ENCODE measurements around the gene RIPPLY2.

Gene RIPPLY2

GRCh38 chr6:83868639-83869038, 15.5 kb downstream of the RIPPLY2 start:
- no peak overlapping the region for H3K4me3 ChIP-seq (ENCODE audit: low read depth, low read length)
- no peak for TF ChIP-seq CTCF (IDR thresholded peaks at IDR 0.05; ENCODE audit: borderline replicate concordance, insufficient read depth, low read depth, low read length)

GRCh38 chr6:83870649-83871048, 17.5 kb downstream of the RIPPLY2 start:
- H3K4me3 ChIP-seq (ENCODE audit: low read depth, low read length): no peak overlapping the region
- no peak for TF ChIP-seq CTCF (IDR thresholded peaks at IDR 0.05; ENCODE audit: borderline replicate concordance, insufficient read depth, low read depth, low read length)

GRCh38 chr6:83872386-83873118, 19.4 kb downstream of the RIPPLY2 start:
- TF ChIP-seq CTCF (IDR thresholded peaks at IDR 0.05; ENCODE audit: borderline replicate concordance, insufficient read depth, low read depth, low read length): no peak
- H3K4me3 ChIP-seq (ENCODE audit: low read depth, low read length): no peak overlapping the region

GRCh38 chr6:83873869-83874268, 20.7 kb downstream of the RIPPLY2 start:
- TF ChIP-seq CTCF (IDR thresholded peaks at IDR 0.05; ENCODE audit: borderline replicate concordance, insufficient read depth, low read depth, low read length): no peak
- no peak overlapping the region for H3K4me3 ChIP-seq (ENCODE audit: low read depth, low read length)

GRCh38 chr6:83875843-83876242, 22.7 kb downstream of the RIPPLY2 start:
- no peak overlapping the region for H3K4me3 ChIP-seq (ENCODE audit: low read depth, low read length)
- TF ChIP-seq CTCF (IDR thresholded peaks at IDR 0.05; ENCODE audit: borderline replicate concordance, insufficient read depth, low read depth, low read length): no peak

GRCh38 chr6:83878902-83879644, 25.9 kb downstream of the RIPPLY2 start:
- no peak for TF ChIP-seq CTCF (IDR thresholded peaks at IDR 0.05; ENCODE audit: borderline replicate concordance, insufficient read depth, low read depth, low read length)
- H3K4me3 ChIP-seq (ENCODE audit: low read depth, low read length): no peak overlapping the region

GRCh38 chr6:83879746-83880145, 26.6 kb downstream of the RIPPLY2 start:
- no peak for TF ChIP-seq CTCF (IDR thresholded peaks at IDR 0.05; ENCODE audit: borderline replicate concordance, insufficient read depth, low read depth, low read length)
- no peak overlapping the region for H3K4me3 ChIP-seq (ENCODE audit: low read depth, low read length)
